ENCODE results near the gene MTG1.
"Not testable (repeated sequence)": the region's sequence is repeated elsewhere in the genome, so short reads cannot be mapped to it uniquely, and the experiment has no call there.

MTG1 gene

GRCh38 chr10:133467286-133467911, 73.4 kb downstream of the MTG1 start:
- H3K4me3 ChIP-seq (ENCODE audit: low read depth, low read length), result no peak overlapping the region
- TF ChIP-seq CTCF (IDR thresholded peaks at IDR 0.05; ENCODE audit: low read depth, low read length), result no peak

- not testable (repeated sequence) for H3K4me3 ChIP-seq (ENCODE audit: low read depth, low read length)
Measured at GRCh38 chr10:133469205-133469604, 75.2 kb downstream of the MTG1 start.

- H3K4me3 ChIP-seq (ENCODE audit: low read depth, low read length), result no peak overlapping the region
- no peak for TF ChIP-seq CTCF (IDR thresholded peaks at IDR 0.05; ENCODE audit: low read depth, low read length)
Measured at GRCh38 chr10:133471300-133472109, 77.5 kb downstream of the MTG1 start.
